Hepatocyte (in vitro differentiated cells): ENCODE results near the gene ST3GAL5. TPM values are rescaled to one million over a fixed set of nuclear protein-coding genes. Genes with fewer than 3 reads are reported as not detected.
"Not testable (repeated sequence)": the region's sequence is repeated elsewhere in the genome, so short reads cannot be mapped to it uniquely, and the experiment has no call there.

Experiments used
- DNase-seq: peaks from one replicate; pipeline ENCODE4 v3.0.0-alpha.2; 2016; ENCODE audit warnings: low spot score
- H2AFZ ChIP-seq: fragments of 200-600 bp; sonication (generic); 2 replicates; pipeline ENCODE4 v1.6.0; 2016; ENCODE audit warnings: antibody characterized with exemption, mild to moderate bottlenecking
- H3K27ac ChIP-seq: fragments of 200-600 bp; sonication (generic); 2 replicates; pipeline ENCODE4 v1.5.1; 2016; ENCODE audit warnings: mild to moderate bottlenecking
- H3K27me3 ChIP-seq: fragments of 200-600 bp; sonication (generic); 2 replicates; pipeline ENCODE4 v1.6.1; 2016
- H3K36me3 ChIP-seq: fragments of 200-600 bp; sonication (generic); replicated peaks from 2 replicates; pipeline ENCODE4 v1.5.1; 2016; ENCODE audit warnings: low read depth; ENCODE audit not compliant: insufficient read depth
- H3K4me1 ChIP-seq: fragments of 200-600 bp; sonication (generic); 2 replicates; pipeline ENCODE4 v1.5.1; 2016; ENCODE audit warnings: mild to moderate bottlenecking, moderate library complexity; ENCODE audit not compliant: insufficient read depth
- H3K4me2 ChIP-seq: fragments of 200-600 bp; sonication (generic); 2 replicates; pipeline ENCODE4 v1.6.0; 2016
- H3K4me3 ChIP-seq: fragments of 200-600 bp; sonication (generic); 2 replicates; pipeline ENCODE4 v1.5.1; 2016; ENCODE audit warnings: mild to moderate bottlenecking
- H3K79me2 ChIP-seq: fragments of 200-600 bp; sonication (generic); 2 replicates; pipeline ENCODE4 v1.6.0; 2017; ENCODE audit warnings: mild to moderate bottlenecking
- H3K9me2 ChIP-seq: fragments of 200-600 bp; sonication (generic); replicated peaks from 2 replicates; pipeline ENCODE4 v1.6.0; 2017; ENCODE audit warnings: mild to moderate bottlenecking; ENCODE audit not compliant: insufficient read depth
- H3K9me3 ChIP-seq: fragments of 200-600 bp; sonication (generic); 2 replicates; pipeline ENCODE4 v1.5.1; 2016; ENCODE audit warnings: low read depth, mild to moderate bottlenecking
- H4K20me1 ChIP-seq: fragments of 200-600 bp; sonication (generic); 2 replicates; pipeline ENCODE4 v1.6.0; 2016; ENCODE audit warnings: mild to moderate bottlenecking; ENCODE audit not compliant: insufficient read depth, poor library complexity, severe bottlenecking
- CTCF ChIP-seq: fragments of 200-600 bp; sonication (generic); IDR thresholded peaks from 2 replicates; pipeline ENCODE4 v1.5.1; 2016; ENCODE audit warnings: antibody characterized with exemption, mild to moderate bottlenecking; ENCODE audit not compliant: poor library complexity
- EZH2 ChIP-seq: fragments of 200-600 bp; sonication (generic); IDR thresholded peaks from 2 replicates; pipeline ENCODE4 v1.6.1; 2016; ENCODE audit warnings: antibody characterized with exemption, mild to moderate bottlenecking, borderline replicate concordance
- EZH2phosphoT487 ChIP-seq: fragments of 200-600 bp; sonication (generic); IDR thresholded peaks from one replicate; pipeline ENCODE4 v1.6.1; 2018; ENCODE audit warnings: antibody characterized with exemption, mild to moderate bottlenecking, low read depth, moderate library complexity; ENCODE audit not compliant: unreplicated experiment, severe bottlenecking
- WGBS: methylation state at CpG from one replicate; pipeline ENCODE4 v1.1.6; 2016; ENCODE audit warnings: low lambda C conversion rate; ENCODE audit errors: missing lambda C conversion rate; 5-methylcytosine and 5-hydroxymethylcytosine counted together
- polyA plus RNA-seq: library from polyadenylated mRNA; unstranded; fragments of >200 nt; fragmentation: Nextera tagmentation; extraction: Ambion mirVana; gene quantifications from 2 replicates; pipeline ENCODE4 v1.2.1, GENCODE V29; 2016
- total RNA-seq: library from RNA; depleted of rRNA; stranded (reverse); fragments of >200 nt; gene quantifications from 2 replicates; pipeline ENCODE4 v1.2.3, GENCODE V29; 2014

ST3GAL5 gene
- total and polyA plus RNA-seq, 2 experiments from 2014 or later: 24.7 to 25.6 TPM

- WGBS: 49% methylated on average over 11 of the region's 11 CpGs
- Histone ChIP-seq H4K20me1 (no peaks in the 10 kb centered on the region), H3K4me3 (no peak overlapping the region), H3K9me3 (no peaks in the 10 kb centered on the region), H3K4me2 (peak overlapping the region; percentile 89), H3K79me2 (peaks cover 38% of the 10 kb centered on the region), H3K9me2 (no peaks in the 10 kb centered on the region), H3K27me3 (no peaks in the 10 kb centered on the region), H3K4me1 (peaks cover 27% of the 10 kb centered on the region), H2AFZ (no peak overlapping the region), H3K27ac (peak overlapping the region; percentile 55), H3K36me3 (no peaks in the 10 kb centered on the region)
- DNase-seq: peak; percentile 71
- TF ChIP-seq EZH2: no peak
- TF ChIP-seq CTCF: no peak
- TF ChIP-seq EZH2phosphoT487: no peak
Observed at GRCh38 chr2:85886590-85886989, 2.2 kb downstream of the ST3GAL5 start.

- peak overlapping the region; percentile 89 for H3K4me2 ChIP-seq
- H3K9me2 ChIP-seq: no peaks in the 10 kb centered on the region
- no peak for DNase-seq
- no peaks in the 10 kb centered on the region for H3K27me3 ChIP-seq
- H3K4me3 ChIP-seq: no peak overlapping the region
- no peaks in the 10 kb centered on the region for H3K9me3 ChIP-seq
- peaks cover 27% of the 10 kb centered on the region for H3K4me1 ChIP-seq
- no peaks in the 10 kb centered on the region for H3K36me3 ChIP-seq
- WGBS: 96% methylated on average over 8 of the region's 8 CpGs
- no peak overlapping the region for H2AFZ ChIP-seq
- peaks cover 39% of the 10 kb centered on the region for H3K79me2 ChIP-seq
- no peaks in the 10 kb centered on the region for H4K20me1 ChIP-seq
- peak overlapping the region; percentile 28 for H3K27ac ChIP-seq
- no peak for TF ChIP-seq CTCF
- no peak for TF ChIP-seq EZH2phosphoT487
- TF ChIP-seq EZH2: no peak
Observed at GRCh38 chr2:85886141-85886540, 2.6 kb downstream of the ST3GAL5 start.

- H3K9me3 ChIP-seq, H2AFZ ChIP-seq, H3K36me3 ChIP-seq, H3K4me2 ChIP-seq, DNase-seq, H3K27me3 ChIP-seq, H3K4me3 ChIP-seq, H4K20me1 ChIP-seq, H3K27ac ChIP-seq, H3K9me2 ChIP-seq, H3K4me1 ChIP-seq: not testable (repeated sequence)
- peaks cover 58% of the 10 kb centered on the region for H3K79me2 ChIP-seq
- 78% methylated on average over 1 of the region's 1 CpG for WGBS
Observed at GRCh38 chr2:85881781-85882180, 7.0 kb downstream of the ST3GAL5 start.

GRCh38 chr2:85880716-85881328, 8.0 kb downstream of the ST3GAL5 start:
- H3K36me3 ChIP-seq, H3K4me3 ChIP-seq, H3K4me2 ChIP-seq, H3K9me2 ChIP-seq, H3K27me3 ChIP-seq, DNase-seq, H4K20me1 ChIP-seq, H3K9me3 ChIP-seq, H3K4me1 ChIP-seq, H2AFZ ChIP-seq, H3K27ac ChIP-seq: not testable (repeated sequence)
- peaks cover 56% of the 10 kb centered on the region for H3K79me2 ChIP-seq
- WGBS: 77% methylated on average over 4 of the region's 4 CpGs
